ENCODE data around the gene SLC24A4.

DNA sequence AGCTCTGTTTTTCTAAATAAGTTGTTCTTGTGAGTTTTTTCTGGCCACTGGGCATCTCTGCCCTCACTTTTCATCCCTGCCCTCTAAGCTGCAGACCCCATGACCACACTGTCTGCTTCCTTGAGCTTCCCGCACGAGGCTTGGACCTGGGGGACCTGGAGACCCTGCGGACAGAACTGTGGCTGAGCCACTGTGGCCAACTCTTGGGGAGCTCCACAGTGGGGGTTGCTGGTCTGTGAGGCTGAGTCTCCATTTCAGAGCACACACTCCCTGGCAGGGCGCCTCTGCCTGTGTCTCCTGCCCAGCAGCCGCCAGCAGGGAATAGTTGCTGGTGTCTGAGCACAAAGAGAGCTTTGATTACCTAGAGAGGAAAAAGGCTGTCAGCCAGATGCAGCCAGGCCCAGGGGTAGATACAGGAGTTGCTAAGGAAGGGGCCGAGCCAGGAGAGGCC lies 177.6 kb downstream of the SLC24A4 start:
- TF ChIP-seq, protein P1, sequence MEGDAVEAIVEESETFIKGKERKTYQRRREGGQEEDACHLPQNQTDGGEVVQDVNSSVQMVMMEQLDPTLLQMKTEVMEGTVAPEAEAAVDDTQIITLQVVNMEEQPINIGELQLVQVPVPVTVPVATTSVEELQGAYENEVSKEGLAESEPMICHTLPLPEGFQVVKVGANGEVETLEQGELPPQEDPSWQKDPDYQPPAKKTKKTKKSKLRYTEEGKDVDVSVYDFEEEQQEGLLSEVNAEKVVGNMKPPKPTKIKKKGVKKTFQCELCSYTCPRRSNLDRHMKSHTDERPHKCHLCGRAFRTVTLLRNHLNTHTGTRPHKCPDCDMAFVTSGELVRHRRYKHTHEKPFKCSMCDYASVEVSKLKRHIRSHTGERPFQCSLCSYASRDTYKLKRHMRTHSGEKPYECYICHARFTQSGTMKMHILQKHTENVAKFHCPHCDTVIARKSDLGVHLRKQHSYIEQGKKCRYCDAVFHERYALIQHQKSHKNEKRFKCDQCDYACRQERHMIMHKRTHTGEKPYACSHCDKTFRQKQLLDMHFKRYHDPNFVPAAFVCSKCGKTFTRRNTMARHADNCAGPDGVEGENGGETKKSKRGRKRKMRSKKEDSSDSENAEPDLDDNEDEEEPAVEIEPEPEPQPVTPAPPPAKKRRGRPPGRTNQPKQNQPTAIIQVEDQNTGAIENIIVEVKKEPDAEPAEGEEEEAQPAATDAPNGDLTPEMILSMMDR (IDR thresholded peaks at IDR 0.05; ENCODE audit: insufficient read depth, low read length, poor library complexity, severe bottlenecking), result no peak
- TF ChIP-seq EZH2phosphoT487 (conservative IDR thresholded peaks at IDR 0.05; ENCODE audit: low read length), result no peak
